ENCODE results near the gene KCNH6. TPM values are rescaled to one million over a fixed set of nuclear protein-coding genes. Genes with fewer than 3 reads are reported as not detected.

KCNH6 gene
- total RNA-seq, 6 experiments from 2014 or later, result not detected

DNA sequence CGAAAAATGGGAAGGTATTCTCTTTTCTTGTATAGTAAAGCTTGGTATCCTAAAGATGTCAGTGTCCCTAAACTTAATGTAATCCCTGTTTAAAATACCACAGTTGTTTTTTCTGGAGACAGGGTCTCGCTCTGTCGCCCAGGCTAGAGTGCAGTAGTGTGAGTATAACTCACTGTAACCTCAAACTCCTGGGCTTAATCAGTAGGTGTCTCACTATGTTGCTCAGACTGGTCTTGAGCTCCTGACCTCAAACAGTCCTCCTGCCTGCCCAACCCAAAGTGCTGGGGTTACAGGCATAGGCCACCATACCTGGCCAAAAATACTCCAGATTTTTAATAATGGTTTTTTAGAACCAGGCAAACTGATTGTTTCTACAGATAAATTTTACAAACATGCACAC lies 35.3 kb downstream of the KCNH6 start:
- no peak overlapping the region for H3K4me3 ChIP-seq
- H3K27me3 ChIP-seq, result no peaks in the 10 kb centered on the region
- intact Hi-C loops (cut with DNase I), result no loop called here
- H3K27ac ChIP-seq, result no peak overlapping the region
- ATAC-seq (no peak), DNase-seq (no peak)
- WGBS (ENCODE audit: insufficient coverage, low coverage, low lambda C conversion rate, missing lambda C conversion rate), result 84% methylated on average over 3 of the region's 3 CpGs
- H3K9me3 ChIP-seq, result no peaks in the 10 kb centered on the region
- peaks cover 0 to 11% (median 2%) of the 10 kb centered on the region in 4 donors for H3K4me1 ChIP-seq
- TF ChIP-seq POLR2A (IDR thresholded peaks at IDR 0.05), result no peak
- TF ChIP-seq, protein P1, sequence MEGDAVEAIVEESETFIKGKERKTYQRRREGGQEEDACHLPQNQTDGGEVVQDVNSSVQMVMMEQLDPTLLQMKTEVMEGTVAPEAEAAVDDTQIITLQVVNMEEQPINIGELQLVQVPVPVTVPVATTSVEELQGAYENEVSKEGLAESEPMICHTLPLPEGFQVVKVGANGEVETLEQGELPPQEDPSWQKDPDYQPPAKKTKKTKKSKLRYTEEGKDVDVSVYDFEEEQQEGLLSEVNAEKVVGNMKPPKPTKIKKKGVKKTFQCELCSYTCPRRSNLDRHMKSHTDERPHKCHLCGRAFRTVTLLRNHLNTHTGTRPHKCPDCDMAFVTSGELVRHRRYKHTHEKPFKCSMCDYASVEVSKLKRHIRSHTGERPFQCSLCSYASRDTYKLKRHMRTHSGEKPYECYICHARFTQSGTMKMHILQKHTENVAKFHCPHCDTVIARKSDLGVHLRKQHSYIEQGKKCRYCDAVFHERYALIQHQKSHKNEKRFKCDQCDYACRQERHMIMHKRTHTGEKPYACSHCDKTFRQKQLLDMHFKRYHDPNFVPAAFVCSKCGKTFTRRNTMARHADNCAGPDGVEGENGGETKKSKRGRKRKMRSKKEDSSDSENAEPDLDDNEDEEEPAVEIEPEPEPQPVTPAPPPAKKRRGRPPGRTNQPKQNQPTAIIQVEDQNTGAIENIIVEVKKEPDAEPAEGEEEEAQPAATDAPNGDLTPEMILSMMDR (IDR thresholded peaks at IDR 0.05), result no peak
- H3K36me3 ChIP-seq, result no peaks in the 10 kb centered on the region

DNA sequence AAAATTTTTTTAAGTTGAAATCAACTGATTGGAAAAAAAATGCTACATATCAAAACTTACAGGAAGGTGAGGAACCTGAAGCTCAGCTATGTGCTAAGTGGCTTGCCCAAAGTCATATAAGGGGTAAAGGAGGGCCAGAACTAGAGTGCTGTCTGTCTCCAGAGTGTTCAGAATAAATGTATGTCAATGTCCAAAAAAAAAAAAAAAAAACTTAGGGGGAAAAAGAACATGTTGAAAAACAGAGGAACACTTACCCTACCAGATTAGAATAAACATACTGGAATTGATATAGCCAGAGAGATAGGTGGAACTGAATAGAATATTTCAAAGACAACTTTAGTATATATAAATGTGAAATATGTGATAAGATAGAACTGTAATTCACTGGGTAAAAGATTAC lies 38.7 kb downstream of the KCNH6 start:
- intact Hi-C loops (cut with DNase I), result no loop called here
- Histone ChIP-seq H3K9me3 (no peaks in the 10 kb centered on the region), H3K27me3 (no peaks in the 10 kb centered on the region), H3K36me3 (no peaks in the 10 kb centered on the region), H3K27ac (no peak overlapping the region), H3K4me3 (no peak overlapping the region), H3K4me1 (no peaks in the 10 kb centered on the region)
- DNase-seq (no peak), ATAC-seq (no peak)
- TF ChIP-seq, protein P1 (IDR thresholded peaks at IDR 0.05), result no peak
- TF ChIP-seq POLR2A (IDR thresholded peaks at IDR 0.05), result no peak

DNA sequence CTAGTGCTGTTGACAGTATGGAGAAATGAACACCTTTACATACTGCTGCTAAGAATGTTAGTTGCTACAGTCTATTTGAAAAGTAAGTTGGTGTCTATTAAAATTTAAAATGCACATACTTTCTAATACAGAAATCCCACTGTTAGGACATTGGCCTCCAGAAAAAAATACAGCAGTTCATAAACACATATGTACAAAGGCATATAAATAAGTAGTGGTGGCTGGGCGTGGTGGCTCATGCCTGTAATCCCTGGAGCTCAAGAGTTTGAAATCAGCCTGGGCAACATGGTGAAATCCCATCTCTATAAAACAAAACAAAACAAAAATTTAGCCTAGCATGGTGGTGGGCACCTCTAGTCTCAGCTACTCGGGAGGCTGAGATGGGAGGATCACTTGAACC lies 40.2 kb downstream of the KCNH6 start:
- intact Hi-C loops (cut with DNase I), result no loop called here
- no peak for ATAC-seq
- H3K4me1 ChIP-seq, result no peaks in the 10 kb centered on the region

DNA sequence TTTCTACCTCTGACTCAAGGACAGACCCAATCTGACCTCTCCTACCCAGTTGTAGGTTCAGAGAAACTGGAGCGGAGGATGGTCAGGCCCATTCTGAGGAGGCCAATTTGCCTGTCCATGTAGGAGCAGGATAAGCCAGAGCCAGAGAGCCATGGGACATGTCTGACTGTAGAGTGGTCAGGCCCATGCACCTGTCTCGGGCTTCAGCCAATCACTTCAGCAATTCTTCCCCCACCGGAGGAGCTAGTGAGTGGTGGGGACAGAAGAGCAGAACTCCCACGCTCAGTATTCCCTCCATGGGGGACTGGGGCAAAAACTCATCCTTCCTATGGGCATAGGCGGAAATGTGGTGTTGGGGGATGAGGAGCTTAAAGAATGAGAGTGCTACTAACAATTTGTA lies 41.4 kb downstream of the KCNH6 start:
- WGBS (ENCODE audit: insufficient coverage, low coverage, low lambda C conversion rate, missing lambda C conversion rate), result 100% methylated on average over 4 of the region's 5 CpGs
- no peak for DNase-seq
- H3K4me1 ChIP-seq, result no peaks in the 10 kb centered on the region
- intact Hi-C loops (cut with DNase I), result no loop called here
- H3K9me3 ChIP-seq, result no peaks in the 10 kb centered on the region
- no peak overlapping the region for H3K4me3 ChIP-seq
- TF ChIP-seq, protein P1 (IDR thresholded peaks at IDR 0.05), result no peak
- TF ChIP-seq POLR2A (IDR thresholded peaks at IDR 0.05), result no peak
- peak in 1 of 4 donors; percentile 16 for ATAC-seq
- no peaks in the 10 kb centered on the region for H3K36me3 ChIP-seq
- no peaks in the 10 kb centered on the region for H3K27me3 ChIP-seq
- no peak overlapping the region for H3K27ac ChIP-seq

More for the DNA sequence above, 40.2 kb downstream of the KCNH6 start:
- no peak for TF ChIP-seq POLR2A (IDR thresholded peaks at IDR 0.05)
- TF ChIP-seq, protein P1 (IDR thresholded peaks at IDR 0.05), result no peak
- H3K27me3 ChIP-seq, result no peaks in the 10 kb centered on the region
- DNase-seq, result no peak
- H3K27ac ChIP-seq, result no peak overlapping the region
- no peaks in the 10 kb centered on the region for H3K36me3 ChIP-seq
- no peaks in the 10 kb centered on the region for H3K9me3 ChIP-seq
- WGBS (ENCODE audit: insufficient coverage, low coverage, low lambda C conversion rate, missing lambda C conversion rate), result 100% methylated on average over 1 of the region's 2 CpGs
- no peak overlapping the region for H3K4me3 ChIP-seq

DNA sequence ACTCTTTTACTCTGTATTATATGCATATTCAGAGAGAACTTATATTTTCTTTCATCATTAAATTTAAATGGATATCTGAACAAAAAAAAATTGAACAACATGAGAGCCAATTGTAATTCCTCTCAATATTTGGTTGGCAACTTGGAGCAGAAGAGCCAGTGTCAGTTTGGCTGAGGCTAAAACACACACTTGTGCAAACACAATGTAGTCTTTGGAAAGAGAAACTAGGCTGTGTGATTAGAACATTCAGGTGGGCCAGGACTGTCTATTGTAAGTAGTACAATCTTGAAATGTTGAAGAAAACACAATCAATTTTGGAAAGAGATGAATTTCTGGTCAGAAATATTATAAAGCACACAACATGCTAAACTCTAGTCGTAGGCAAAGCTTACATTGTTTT lies 44.1 kb downstream of the KCNH6 start:
- Histone ChIP-seq H3K9me3 (no peaks in the 10 kb centered on the region), H3K4me1 (no peaks in the 10 kb centered on the region), H3K4me3 (no peak overlapping the region), H3K36me3 (no peaks in the 10 kb centered on the region), H3K27me3 (no peaks in the 10 kb centered on the region), H3K27ac (no peak overlapping the region)
- 75% methylated on average over 1 of the region's 1 CpG for WGBS (ENCODE audit: insufficient coverage, low coverage, low lambda C conversion rate, missing lambda C conversion rate)
- intact Hi-C loops (cut with DNase I), result no loop called here
- ATAC-seq (peak in 2 of 4 donors; percentile 56 to 70), DNase-seq (no peak)
- TF ChIP-seq POLR2A (IDR thresholded peaks at IDR 0.05), result no peak
- TF ChIP-seq, protein P1 (IDR thresholded peaks at IDR 0.05), result no peak
